HUDEP-2 (cell line): ENCODE results near the gene B3GALT2.
"Not testable (repeated sequence)": the region's sequence is repeated elsewhere in the genome, so short reads cannot be mapped to it uniquely, and the experiment has no call there.

Source experiments
- DNase-seq, 76 experiments: peaks; one replicate each; lab custom pipeline; 2025; ENCODE audit not compliant: unreplicated experiment in 76 of 76; lab: John Stamatoyannopoulos, UW

Gene B3GALT2

GRCh38 chr1:193185901-193186731 is at the start of gene B3GALT2:
TSS of gene B3GALT2 (minus strand) at chr1:193186613. CDS start at chr1:193181562, 5,051 bp downstream.
- DNase-seq, result peak in 6 of 76 experiments; percentile 4 to 20 (median 6)

- no peak for DNase-seq
Observed at GRCh38 chr1:193234530-193234929, 48.1 kb upstream of the B3GALT2 start.

DNA sequence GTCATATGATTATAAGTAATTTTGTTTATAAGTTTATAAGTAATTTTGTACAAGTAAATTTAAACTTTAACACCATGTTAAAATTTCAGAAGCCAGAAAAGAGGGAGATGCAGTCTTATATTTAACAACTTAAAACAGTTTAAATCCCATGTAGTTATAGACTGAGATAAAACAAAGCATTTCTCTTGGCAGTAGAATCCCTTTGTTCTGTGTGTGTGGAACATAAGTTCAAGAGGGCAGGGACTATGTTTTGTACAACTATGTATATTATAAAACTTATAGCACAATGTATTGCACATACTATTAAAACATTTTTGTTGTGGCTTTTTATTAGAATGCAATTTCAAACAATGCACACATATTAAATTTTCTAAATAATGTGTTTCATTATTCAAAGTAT is 44.7 kb upstream of the B3GALT2 start:
- DNase-seq, result not testable (repeated sequence)

GRCh38 chr1:193229136-193229535 is 42.7 kb upstream of the B3GALT2 start:
- no peak for DNase-seq

DNA sequence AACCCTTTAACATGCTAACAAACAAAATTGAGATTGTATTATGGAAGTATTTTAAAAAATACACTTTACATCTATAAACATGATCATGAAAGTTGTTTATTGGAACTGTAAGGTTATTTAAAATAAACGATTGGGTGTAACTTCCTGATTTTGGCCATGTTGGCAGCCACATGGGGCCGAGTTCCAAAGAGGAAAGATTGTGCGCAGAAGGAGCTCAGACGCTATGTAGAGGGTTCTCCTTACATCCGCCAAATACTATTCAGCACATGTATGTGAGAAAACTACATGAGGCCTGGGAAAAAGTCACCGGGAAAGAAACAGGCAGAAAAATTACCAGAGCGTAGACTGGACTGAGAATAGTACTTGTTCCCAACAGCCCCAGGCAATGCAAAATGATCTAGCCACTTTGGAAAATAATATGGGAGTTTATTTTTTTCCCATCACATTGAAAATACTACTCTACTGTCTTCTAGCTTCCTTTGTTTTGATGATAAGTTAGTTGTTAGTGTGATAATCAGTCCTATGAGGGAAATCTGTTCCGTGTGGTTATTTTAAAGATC is 35.7 kb upstream of the B3GALT2 start:
- no peak for DNase-seq

DNA sequence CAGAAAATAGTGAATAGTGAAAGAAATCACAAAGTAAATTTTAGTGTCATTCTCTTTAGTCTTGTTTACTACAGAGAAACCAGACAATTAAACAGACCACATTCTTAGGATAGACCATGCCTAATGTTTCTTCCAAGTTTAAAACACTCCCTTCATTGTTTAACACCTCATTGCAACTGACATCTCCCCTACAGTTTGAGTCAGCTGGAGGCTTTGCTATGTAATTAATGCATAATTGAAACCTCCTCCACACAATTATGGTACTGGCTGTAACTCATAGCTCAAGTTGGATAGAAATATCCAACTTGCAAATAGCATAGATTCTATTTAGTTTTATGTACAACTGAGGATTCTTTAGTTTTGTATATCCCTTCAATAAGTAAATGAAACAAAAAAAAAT is 35.2 kb upstream of the B3GALT2 start:
- DNase-seq, result no peak

DNA sequence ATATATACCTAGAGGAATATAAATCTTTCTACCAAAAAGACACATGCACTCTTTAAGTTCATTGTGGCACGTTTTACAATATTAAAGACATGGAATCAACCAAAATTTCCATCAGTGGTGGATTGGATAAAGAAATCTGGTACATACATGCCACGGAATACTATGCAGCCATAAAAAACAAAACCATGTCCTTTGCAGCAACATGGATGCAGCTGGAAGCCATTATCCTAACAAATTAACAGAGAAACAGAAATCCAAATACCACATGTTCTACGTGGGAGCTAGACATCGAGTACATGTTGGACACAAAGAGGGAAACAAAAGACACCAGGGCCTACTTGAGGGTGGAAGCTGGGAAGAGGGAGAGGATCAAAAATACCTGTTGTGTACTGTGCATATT is 33.0 kb upstream of the B3GALT2 start:
- DNase-seq, result no peak

DNA sequence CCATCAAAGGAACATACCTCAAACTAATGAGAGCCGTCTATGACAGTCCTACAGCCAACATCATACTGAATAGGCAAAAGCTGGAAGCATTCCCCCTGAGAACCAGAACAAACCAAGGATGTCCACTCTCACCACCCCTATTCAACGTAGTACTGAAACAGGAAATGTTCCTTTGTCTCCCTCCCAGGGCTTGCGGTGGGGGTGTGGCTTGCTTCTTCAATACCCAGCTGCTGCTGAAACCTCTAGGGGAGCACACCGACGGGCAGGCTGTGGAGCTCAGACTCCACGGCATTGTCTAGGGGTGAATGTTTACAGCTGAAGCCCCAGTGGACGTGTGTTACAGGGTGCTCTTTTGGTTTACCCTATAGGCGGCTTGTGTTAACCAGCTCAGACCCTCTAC is 30.5 kb upstream of the B3GALT2 start:
- DNase-seq, result no peak

DNA sequence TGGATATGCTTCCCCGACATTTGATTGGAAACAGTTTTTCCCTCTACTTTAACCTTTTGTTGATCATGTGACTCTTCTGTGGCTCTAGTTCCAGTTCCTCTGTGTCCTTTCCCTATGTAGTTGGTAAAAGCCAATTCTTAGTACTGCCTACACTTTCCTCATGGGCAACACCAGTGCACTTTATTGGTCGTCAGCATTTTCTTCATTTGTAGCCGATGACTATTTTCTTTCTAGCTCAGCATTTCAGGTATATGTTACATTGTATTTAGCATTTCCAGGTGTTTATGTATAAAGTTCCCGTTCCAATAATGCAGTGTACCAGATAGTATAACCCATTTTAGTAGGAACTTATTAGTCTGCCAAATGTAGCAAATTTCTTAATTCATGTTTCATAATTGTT is 27.6 kb upstream of the B3GALT2 start:
- DNase-seq, result no peak

- no peak for DNase-seq
Observed at GRCh38 chr1:193212637-193213036, 26.2 kb upstream of the B3GALT2 start.

- DNase-seq, result no peak
Observed at GRCh38 chr1:193211539-193211938, 25.1 kb upstream of the B3GALT2 start.

DNA sequence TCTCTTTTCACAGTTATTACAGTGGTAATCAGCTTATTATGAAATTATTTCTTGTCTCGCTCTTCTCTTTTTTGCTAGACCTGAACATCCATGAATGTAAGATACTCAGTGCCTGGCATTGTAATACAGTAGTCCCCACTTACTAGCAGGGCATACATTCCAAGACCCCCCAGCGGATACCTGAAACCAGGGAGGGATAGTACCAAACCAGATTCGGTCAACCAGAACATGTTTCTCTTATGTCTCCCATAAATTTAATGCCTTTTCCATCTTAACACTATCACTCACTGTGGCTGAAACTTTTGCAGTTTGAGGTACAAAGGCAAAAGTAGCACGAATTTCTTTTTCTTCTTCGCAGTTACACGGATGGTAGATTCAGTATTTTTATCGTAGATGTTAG is 24.6 kb upstream of the B3GALT2 start:
- DNase-seq, result no peak

GRCh38 chr1:193201021-193201420 is 14.6 kb upstream of the B3GALT2 start:
- no peak for DNase-seq

DNA sequence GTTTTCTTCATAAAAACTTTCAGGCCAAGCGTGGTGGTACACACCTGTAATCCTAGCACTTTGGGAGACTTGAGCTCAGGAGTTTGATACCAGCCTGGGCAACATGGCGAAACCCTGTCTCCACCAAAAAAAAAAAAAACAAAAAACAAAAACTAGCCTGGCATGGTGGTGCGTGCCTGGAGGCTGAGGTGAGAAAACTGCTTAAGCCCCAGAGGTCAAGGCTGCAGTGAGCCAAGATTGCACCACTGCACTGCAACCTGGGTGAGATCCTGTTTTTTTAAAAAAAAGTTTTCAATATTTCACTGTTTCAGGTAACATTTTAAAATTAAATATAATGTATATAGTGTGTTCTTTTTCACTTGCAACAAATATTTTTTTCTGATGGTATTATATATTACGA is 13.5 kb upstream of the B3GALT2 start:
- no peak for DNase-seq

- no peak for DNase-seq
Observed at GRCh38 chr1:193192586-193192985, 6.2 kb upstream of the B3GALT2 start.

DNA sequence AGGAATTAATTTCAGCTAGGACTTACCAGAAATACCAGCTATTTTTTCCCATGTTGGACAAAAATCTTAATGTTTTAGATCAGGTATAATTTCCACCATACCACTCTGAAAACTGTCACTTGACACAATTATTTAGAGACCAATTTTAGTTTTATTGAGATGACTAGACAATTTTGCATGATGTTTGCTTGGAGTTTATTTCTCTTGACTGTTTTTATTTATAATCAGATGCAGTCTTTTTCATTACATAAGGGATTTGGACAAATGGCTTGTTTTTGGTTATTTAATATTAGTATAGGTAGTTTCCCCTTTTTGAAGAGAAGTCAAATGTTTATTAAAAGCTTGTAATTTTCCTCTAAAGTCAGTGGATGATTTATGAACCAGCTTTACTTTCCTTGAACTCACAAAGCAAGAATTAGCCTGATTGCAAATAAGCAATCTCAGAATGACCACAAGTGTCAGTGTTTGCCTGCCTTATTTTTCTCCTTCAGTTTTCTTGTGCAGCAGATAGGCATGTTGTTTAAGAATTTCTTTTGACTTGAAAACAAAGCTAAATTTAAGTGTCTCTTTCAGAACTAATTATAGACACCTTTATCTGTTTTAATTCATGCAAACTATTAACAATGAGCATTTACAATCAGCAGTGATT is 3.8 kb upstream of the B3GALT2 start:
- no peak for DNase-seq

DNA sequence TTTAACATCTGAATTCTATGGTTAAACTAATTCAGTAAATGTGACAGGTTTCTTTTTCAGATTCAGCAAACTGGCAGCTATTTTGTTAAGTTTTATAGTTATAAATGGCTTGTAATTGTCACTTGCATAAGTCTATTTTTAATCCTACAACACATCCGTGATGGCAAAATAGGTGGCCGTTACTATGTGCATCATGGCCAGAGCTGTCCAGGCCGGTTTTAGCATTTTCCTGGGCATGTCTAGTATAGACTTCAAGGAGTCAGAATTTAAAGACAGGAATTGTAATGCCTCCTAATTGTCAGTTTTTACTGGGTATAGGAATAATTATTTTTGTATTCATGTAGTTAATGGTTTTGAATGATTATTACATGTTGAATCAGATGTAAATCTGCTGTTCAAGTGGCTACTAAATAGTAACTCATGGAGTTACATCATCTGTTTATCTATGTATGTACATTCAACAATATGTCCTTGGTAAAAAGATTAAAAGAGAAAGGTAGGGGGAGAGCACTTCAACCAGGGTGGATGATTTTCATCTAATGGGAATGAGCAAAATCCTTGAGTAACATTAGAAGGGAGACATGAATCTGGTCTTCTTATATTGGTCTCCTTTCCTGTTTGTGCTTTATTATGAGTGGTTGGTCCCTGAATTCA is 3.2 kb upstream of the B3GALT2 start:
- DNase-seq, result no peak

- DNase-seq, result not testable (repeated sequence)
Observed at GRCh38 chr1:193188915-193189314, 2.5 kb upstream of the B3GALT2 start.

DNA sequence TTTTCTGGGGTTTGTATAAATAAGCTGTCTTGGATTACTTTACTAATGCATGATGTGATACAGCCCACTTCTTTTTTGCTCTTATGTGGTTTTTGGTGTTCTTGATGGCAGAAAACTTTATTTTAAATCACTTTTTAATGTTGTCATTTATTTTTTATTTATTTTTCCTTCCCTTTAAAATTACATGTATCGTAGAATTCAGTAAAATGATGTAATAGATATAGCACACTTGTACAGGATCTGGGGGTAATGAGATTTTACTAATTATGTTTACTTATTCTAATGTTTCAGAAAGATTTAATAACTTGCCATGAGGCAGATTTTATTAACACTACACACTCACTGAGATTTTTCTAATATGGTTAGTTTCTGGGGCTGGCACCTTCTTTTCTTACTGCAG is 701 bp upstream of the B3GALT2 start:
- DNase-seq, result no peak

GRCh38 chr1:193185211-193185610 is 1.2 kb downstream of the B3GALT2 start:
- DNase-seq, result no peak

DNA sequence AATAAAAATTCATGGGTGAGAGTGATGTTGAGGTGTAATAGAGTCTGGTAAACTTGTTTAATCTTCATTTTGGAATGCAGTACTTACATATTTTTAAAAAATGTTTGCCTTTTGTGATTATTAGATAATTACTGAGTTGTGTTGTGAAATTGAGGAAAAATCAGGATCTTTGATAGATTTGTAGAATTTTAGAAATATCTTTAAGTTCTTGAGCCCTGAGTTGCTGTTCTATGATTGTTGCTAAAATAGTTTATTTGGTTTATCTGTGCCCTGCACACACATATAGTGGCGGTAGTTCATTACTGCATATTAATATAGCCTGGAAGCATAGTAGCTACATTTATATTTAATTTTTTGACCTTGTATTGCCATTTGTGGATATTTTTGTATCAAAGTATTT is 1.6 kb downstream of the B3GALT2 start:
- DNase-seq, result no peak
